ENCODE results near the gene BORCS6. TPM values are rescaled to one million over a fixed set of nuclear protein-coding genes. Genes with fewer than 3 reads are reported as not detected.

The BORCS6 gene
- total RNA-seq, 4 donors from 2014 or later = 22.0 to 26.6 (median 25.0) TPM

DNA sequence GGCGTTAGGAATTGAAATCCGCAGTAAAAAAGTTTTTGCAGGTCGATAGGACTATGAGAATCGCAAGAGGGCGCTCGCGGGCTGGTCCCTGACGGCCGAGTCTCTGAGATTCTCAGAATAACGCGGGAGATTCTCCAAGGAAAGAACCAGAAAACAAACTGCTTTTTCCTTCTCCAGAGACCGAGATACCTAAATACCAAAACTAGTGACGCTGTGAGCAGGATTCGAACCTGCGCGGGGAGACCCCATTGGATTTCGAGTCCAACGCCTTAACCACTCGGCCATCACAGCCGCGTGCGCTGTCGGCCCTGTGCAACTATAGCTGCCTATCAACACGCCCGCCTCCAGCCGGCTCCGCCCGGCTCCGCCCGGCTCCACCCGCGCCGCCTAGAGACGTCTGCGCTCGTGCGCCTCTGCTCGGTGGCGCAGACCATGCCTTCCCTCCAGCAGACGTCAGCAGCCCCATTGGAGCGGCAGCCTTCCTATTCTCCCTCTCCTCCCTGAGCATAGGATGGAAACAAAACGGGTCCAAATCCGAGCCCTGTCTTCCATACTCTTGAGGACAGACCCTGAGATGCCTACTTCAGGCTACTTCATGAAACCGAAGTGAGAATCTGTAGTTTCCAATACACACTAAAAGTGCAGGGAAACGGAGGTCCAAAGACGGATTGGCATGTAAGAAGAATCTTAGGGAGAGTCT, 51.2 kb downstream of the BORCS6 start:
- WGBS, 2 donors = 1% methylated on average over 44 to 46 of the region's 46 CpGs
- TF ChIP-seq, protein P1, sequence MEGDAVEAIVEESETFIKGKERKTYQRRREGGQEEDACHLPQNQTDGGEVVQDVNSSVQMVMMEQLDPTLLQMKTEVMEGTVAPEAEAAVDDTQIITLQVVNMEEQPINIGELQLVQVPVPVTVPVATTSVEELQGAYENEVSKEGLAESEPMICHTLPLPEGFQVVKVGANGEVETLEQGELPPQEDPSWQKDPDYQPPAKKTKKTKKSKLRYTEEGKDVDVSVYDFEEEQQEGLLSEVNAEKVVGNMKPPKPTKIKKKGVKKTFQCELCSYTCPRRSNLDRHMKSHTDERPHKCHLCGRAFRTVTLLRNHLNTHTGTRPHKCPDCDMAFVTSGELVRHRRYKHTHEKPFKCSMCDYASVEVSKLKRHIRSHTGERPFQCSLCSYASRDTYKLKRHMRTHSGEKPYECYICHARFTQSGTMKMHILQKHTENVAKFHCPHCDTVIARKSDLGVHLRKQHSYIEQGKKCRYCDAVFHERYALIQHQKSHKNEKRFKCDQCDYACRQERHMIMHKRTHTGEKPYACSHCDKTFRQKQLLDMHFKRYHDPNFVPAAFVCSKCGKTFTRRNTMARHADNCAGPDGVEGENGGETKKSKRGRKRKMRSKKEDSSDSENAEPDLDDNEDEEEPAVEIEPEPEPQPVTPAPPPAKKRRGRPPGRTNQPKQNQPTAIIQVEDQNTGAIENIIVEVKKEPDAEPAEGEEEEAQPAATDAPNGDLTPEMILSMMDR (IDR thresholded peaks at IDR 0.05) = peak in 1 of 3 donors; percentile 96
- peak in 1 of 2 donors; percentile 6 for TF ChIP-seq POLR2A (IDR thresholded peaks at IDR 0.05)
- peak; percentile 94 to 99 for DNase-seq (ENCODE audit: low spot score in 2 of 2)
- H3K4me3 ChIP-seq (ENCODE audit: low read depth, poor library complexity, severe bottlenecking) = no peak overlapping the region
- intact Hi-C loops (cut with DNase I; ENCODE audit: low total_unique reads) = no loop called here

DNA sequence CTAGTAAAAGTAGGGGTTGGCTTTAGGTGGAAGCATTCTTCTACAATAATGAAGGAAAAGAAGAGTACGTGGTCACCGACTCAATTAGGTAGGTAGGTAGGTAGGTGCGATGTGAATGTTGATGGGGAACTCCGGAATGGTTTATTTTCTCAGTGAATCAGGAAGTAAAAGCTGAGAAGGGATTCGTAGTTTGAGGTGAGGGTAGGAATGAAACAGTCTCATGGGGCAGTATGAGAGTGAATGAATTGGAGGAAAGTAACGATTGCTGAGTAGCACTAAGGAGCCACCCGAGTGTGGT, 51.7 kb downstream of the BORCS6 start:
- H3K4me3 ChIP-seq (ENCODE audit: low read depth, poor library complexity, severe bottlenecking) = no peak overlapping the region
- 1 to 4% methylated on average over 7 of the region's 7 CpGs for WGBS, 2 donors
- no peak for TF ChIP-seq POLR2A (IDR thresholded peaks at IDR 0.05)
- TF ChIP-seq, protein P1 (IDR thresholded peaks at IDR 0.05) = no peak
- intact Hi-C loops (cut with DNase I; ENCODE audit: low total_unique reads) = no loop called here
- DNase-seq (ENCODE audit: low spot score in 2 of 2) = no peak

MicroRNAs within 50 kb of the gene (microRNA counts, 767-probe panel; counts per million panel counts)
- 0 to 358 counts per million in 2 donors for microRNA hsa-miR-4521

Small RNAs within 50 kb of the gene (microRNA-seq; reads per million reads assigned to microRNA genes)
- gene MIR4521 (ENCODE audit: borderline number of aligned reads in 1 of 2, borderline replicate concordance in 2 of 2) = 1.1 to 8.8 reads per million in 2 donors
- gene MIR6883 (ENCODE audit: borderline number of aligned reads in 1 of 2, borderline replicate concordance in 2 of 2) = 0.57 to 2.0 reads per million in 2 donors

Other genes starting within 250 kb of the BORCS6 start
- gene GUCY2D, start 187.6 kb downstream of the BORCS6 start, total RNA-seq = under 1 TPM in 1 of 4 donors, not detected in 3; 0.13 TPM
- gene ALOX15B, start 151.1 kb downstream of the BORCS6 start, total RNA-seq = 100 to 1,000 TPM in 1 of 4 donors, 10 to 100 TPM in 3; 13.9 to 116 (median 59.9) TPM
- 100 to 1,000 TPM; 131 to 246 (median 157) TPM for gene ALOX12B, start 102.5 kb downstream of the BORCS6 start, total RNA-seq
- 100 to 1,000 TPM in 1 of 4 donors, 10 to 100 TPM in 3; 73.8 to 143 (median 88.2) TPM for gene ALOXE3, start 71.7 kb downstream of the BORCS6 start, total RNA-seq
- not detected for gene HES7, start 66.1 kb downstream of the BORCS6 start, total RNA-seq
- gene PER1, start 37.8 kb downstream of the BORCS6 start, total RNA-seq = 100 to 1,000 TPM; 197 to 545 (median 266) TPM
- gene VAMP2, start 27.2 kb downstream of the BORCS6 start, total RNA-seq = 10 to 100 TPM; 43.5 to 58.9 (median 49.3) TPM
- 10 to 100 TPM; 15.9 to 21.0 (median 17.6) TPM for gene TMEM107, start 13.8 kb downstream of the BORCS6 start, total RNA-seq
- 10 to 100 TPM in 2 of 4 donors, 1 to 10 TPM in 2; 3.2 to 12.9 (median 8.6) TPM for gene AURKB, start 20.4 kb upstream of the BORCS6 start, total RNA-seq
- gene CTC1, start 57.9 kb upstream of the BORCS6 start, total RNA-seq = 10 to 100 TPM; 11.2 to 32.0 (median 15.9) TPM
- 10 to 100 TPM in 3 of 4 donors, 1 to 10 TPM in 1; 6.2 to 19.0 (median 15.7) TPM for gene PFAS, start 59.1 kb upstream of the BORCS6 start, total RNA-seq
- 10 to 100 TPM; 11.4 to 18.1 (median 13.5) TPM for gene RANGRF, start 98.5 kb upstream of the BORCS6 start, total RNA-seq
- gene SLC25A35, start 105.2 kb upstream of the BORCS6 start, total RNA-seq = 1 to 10 TPM in 2 of 4 donors, under 1 TPM in 1, not detected in 1; 0.27 to 3.7 (median 2.6) TPM
- 10 to 100 TPM in 2 of 4 donors, 1 to 10 TPM in 2; 4.5 to 18.8 (median 10.0) TPM for gene ARHGEF15, start 120.1 kb upstream of the BORCS6 start, total RNA-seq
- not detected for gene ODF4, start 149.7 kb upstream of the BORCS6 start, total RNA-seq
- gene RPL26, start 193.0 kb upstream of the BORCS6 start, total RNA-seq = 1,000 to 10,000 TPM; 3,126 to 5,795 (median 3,707) TPM
- 10 to 100 TPM; 13.4 to 16.3 (median 15.0) TPM for gene RNF222, start 207.6 kb upstream of the BORCS6 start, total RNA-seq
- gene NDEL1, start 245.7 kb upstream of the BORCS6 start, total RNA-seq = 100 to 1,000 TPM; 129 to 160 (median 145) TPM